Measurements from ENCODE around the gene SPATA12. TPM values are rescaled to one million over a fixed set of nuclear protein-coding genes. Genes with fewer than 3 reads are reported as not detected.

Gene SPATA12
- total RNA-seq, 2 experiments from 2014 or later: not detected

DNA sequence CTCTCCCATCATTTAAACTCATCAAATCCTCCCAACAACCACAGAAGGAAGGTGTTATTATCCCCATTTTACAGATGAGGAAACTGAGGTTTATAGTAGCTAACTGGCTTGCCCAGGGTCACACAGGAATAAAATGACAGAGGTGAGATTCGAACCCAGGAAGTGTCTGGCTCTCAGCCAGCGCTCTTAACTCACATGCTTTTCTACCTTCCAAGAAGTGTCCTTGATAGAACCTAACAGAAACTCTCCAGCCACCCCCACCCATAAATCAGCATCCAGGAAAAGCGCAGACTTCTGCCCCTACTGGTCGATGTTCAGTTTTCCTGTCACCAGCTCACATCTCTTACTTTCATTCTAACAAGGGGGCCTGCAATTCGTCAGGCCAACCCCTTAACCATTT lies 51.7 kb downstream of the SPATA12 start:
- Mint-ChIP-seq H3K4me3 (no peak overlapping the region), H3K4me1 (peaks cover 4% of the 10 kb centered on the region), H3K36me3 (ENCODE audit: low read depth) (no peaks in the 10 kb centered on the region), H3K27ac (no peak overlapping the region), H3K27me3 (peaks cover 6% of the 10 kb centered on the region), H3K9me3 (no peaks in the 10 kb centered on the region)
- ChIA-PET POLR2A (no interaction called here), CTCF (interaction anchor here (1.4 kb wide), 1 partner anchor 8 kb away, joined by 3 read pairs; no protein-coding TSS in a partner anchor)
- no peak for DNase-seq

DNA sequence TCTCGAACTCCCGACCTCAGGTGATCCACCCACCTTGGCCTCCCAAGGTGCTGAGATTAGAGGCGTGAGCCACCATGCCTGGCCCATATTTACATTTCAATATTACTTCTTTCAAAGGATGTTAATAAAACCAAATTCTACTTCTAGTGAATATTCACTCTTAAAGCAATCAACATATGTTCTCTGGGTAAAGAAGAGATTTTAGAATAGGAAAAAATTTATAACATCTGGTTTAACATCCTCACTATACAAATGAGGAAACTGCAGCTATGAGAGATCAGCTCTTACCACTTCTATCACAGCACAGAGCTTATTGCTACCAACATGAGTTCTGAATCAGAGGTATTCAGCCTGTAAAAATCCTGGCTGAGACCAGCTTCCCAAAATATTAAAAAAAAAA lies 56.0 kb downstream of the SPATA12 start:
- H3K4me1 Mint-ChIP-seq: peaks cover 4% of the 10 kb centered on the region
- H3K9me3 Mint-ChIP-seq: no peaks in the 10 kb centered on the region
- peaks cover 8% of the 10 kb centered on the region for H3K27me3 Mint-ChIP-seq
- CTCF ChIA-PET: interaction anchor here (0.5 to 0.7 kb wide), 4 partner anchors 31 to 890 kb away, joined by 3 to 4 read pairs (median 3); no protein-coding TSS in a partner anchor
- POLR2A ChIA-PET: no interaction called here
- no peaks in the 10 kb centered on the region for H3K36me3 Mint-ChIP-seq (ENCODE audit: low read depth)
- no peak for DNase-seq
- H3K27ac Mint-ChIP-seq: no peak overlapping the region
- H3K4me3 Mint-ChIP-seq: no peak overlapping the region

DNA sequence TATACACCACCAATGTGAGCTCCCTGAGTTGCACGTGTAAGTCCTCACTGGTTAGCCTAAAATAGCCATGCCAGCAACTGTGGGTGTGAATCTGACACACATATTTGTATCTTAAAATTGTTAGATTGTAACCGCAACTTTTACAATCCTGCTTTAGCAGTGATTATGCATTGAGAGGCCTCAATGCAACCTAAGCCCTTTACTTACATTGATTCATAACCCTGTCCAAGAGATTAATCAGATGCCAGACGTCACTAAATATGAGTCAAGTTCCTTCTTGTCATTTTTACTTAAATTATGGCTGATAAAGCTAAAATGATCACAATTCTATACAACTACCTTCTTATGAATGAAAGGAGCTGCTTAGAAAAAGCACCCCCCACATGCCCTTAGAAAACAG lies 57.8 kb downstream of the SPATA12 start:
- Mint-ChIP-seq H3K4me3 (no peak overlapping the region), H3K27me3 (peaks cover 8% of the 10 kb centered on the region), H3K9me3 (no peaks in the 10 kb centered on the region), H3K27ac (no peak overlapping the region), H3K36me3 (ENCODE audit: low read depth) (no peaks in the 10 kb centered on the region), H3K4me1 (no peaks in the 10 kb centered on the region)
- CTCF ChIA-PET: interaction anchor here (0.6 to 1.4 kb wide), 3 partner anchors 16 to 1346 kb away, joined by 3 to 4 read pairs (median 3); no protein-coding TSS in a partner anchor
- DNase-seq: no peak
- POLR2A ChIA-PET: no interaction called here

DNA sequence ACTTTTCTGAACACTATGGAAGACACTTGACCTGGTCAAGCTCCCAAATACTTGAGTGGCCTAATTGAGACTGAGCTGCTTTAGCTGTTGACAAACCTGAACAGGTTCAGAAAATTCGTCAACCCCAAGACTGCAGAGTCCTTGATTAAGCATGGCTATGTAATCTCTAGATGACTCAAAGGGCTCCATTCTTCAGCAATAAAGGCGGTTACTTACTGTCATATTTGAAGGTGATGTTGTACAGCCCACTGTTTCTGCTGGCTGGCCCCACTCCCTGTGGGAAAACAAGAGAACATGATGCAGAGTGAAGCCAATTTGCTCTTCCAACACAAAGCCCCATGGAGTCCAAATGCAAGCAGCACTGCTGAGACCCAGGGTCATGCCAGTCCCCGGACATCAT lies 59.6 kb downstream of the SPATA12 start:
- ChIA-PET CTCF (interaction anchor here (0.8 kb wide), 1 partner anchor 20 kb away, joined by 3 read pairs; no protein-coding TSS in a partner anchor), POLR2A (no interaction called here)
- H3K4me1 Mint-ChIP-seq: no peaks in the 10 kb centered on the region

DNA sequence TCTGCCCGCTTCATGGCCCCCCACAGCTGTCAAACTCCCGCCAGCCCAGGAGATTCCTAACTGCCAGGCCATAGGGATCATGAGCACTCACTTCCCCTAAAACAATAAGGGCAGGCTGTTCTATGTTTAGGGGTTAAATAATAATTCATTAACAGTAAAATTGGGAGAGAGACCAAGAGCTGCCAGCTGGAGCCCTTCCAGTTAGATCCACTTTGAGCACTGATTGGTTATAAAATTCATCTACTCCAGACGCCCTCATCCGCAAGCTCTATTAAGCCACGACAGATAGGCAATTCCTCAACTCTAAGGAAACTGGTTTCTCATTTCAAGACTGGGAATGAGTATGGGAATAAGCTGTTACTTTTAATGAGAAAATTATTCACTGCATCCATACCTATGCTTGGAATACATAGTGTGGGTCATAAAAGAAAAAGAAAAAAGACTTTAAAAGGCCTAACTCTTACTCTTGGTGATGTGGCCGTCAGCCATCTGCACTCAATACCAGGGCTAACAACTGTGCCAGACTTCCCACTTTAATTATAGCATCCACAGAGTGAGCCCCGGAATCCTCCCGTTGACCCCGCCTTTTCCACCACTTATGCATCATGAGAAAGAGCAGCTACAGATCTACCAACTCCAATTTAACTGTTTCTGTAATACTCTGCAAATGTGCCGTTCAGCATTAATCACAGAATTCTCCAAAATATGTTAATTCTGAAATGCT lies 60.1 kb downstream of the SPATA12 start:
- POLR2A ChIA-PET: no interaction called here
- CTCF ChIA-PET: interaction anchor here (0.9 kb wide), 1 partner anchor 11 kb away, joined by 3 read pairs; no protein-coding TSS in a partner anchor
- peaks cover 4% of the 10 kb centered on the region for H3K27me3 Mint-ChIP-seq
- H3K4me1 Mint-ChIP-seq: no peaks in the 10 kb centered on the region
- no peaks in the 10 kb centered on the region for H3K36me3 Mint-ChIP-seq (ENCODE audit: low read depth)
- H3K4me3 Mint-ChIP-seq: no peak overlapping the region
- H3K9me3 Mint-ChIP-seq: no peaks in the 10 kb centered on the region
- no peak overlapping the region for H3K27ac Mint-ChIP-seq
- no peak for DNase-seq

More for the DNA sequence above, 59.6 kb downstream of the SPATA12 start:
- H3K27me3 Mint-ChIP-seq: peaks cover 8% of the 10 kb centered on the region
- H3K9me3 Mint-ChIP-seq: no peaks in the 10 kb centered on the region
- H3K27ac Mint-ChIP-seq: no peak overlapping the region
- DNase-seq: no peak
- no peaks in the 10 kb centered on the region for H3K36me3 Mint-ChIP-seq (ENCODE audit: low read depth)
- no peak overlapping the region for H3K4me3 Mint-ChIP-seq

Other genes with a start within 250 kb of the SPATA12 start
- not detected for gene IL17RD, start 104.7 kb downstream of the SPATA12 start, total RNA-seq
- under 1 TPM in 1 of 2 experiments, not detected in 1; 0.42 TPM for gene HESX1, start 139.3 kb downstream of the SPATA12 start, total RNA-seq
- gene APPL1, start 167.1 kb downstream of the SPATA12 start, total RNA-seq: 10 to 100 TPM; 33.2 to 38.5 TPM
- not detected for gene ASB14, start 232.0 kb downstream of the SPATA12 start, total RNA-seq

All from activated CD4-positive, alpha-beta T cell treated with anti-CD3 and anti-CD28 coated beads, Interleukin-2, amount 10 ng/mL, durations not matched to agents 7 days and 5 days (primary cell).